ENCODE data around the gene DAPK1. TPM values are rescaled to one million over a fixed set of nuclear protein-coding genes. Genes with fewer than 3 reads are reported as not detected.

DAPK1 gene
- polyA plus RNA-seq, 1 experiment = 5.4 TPM

DNA sequence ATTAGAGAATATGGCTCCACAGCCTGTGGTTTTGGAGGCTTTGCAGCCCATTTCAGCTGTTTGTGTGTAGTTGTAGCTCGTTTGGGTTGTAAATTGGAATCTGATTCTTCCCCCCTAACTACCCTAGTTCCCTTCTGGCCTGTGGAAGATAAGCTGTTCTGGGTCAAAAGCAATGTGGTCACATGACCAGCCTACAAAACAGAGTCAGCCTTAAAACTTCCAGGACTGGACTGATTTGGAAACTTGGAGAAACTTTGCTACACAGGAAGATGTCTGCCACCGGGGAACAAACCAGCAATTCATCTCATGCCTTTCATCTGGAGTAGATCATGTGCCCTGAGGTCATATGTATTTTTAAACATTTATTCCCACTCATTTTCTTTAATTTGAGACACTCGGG lies 83.8 kb downstream of the DAPK1 start:
- CTCF ChIA-PET = no interaction called here
- TF ChIP-seq, protein P1, sequence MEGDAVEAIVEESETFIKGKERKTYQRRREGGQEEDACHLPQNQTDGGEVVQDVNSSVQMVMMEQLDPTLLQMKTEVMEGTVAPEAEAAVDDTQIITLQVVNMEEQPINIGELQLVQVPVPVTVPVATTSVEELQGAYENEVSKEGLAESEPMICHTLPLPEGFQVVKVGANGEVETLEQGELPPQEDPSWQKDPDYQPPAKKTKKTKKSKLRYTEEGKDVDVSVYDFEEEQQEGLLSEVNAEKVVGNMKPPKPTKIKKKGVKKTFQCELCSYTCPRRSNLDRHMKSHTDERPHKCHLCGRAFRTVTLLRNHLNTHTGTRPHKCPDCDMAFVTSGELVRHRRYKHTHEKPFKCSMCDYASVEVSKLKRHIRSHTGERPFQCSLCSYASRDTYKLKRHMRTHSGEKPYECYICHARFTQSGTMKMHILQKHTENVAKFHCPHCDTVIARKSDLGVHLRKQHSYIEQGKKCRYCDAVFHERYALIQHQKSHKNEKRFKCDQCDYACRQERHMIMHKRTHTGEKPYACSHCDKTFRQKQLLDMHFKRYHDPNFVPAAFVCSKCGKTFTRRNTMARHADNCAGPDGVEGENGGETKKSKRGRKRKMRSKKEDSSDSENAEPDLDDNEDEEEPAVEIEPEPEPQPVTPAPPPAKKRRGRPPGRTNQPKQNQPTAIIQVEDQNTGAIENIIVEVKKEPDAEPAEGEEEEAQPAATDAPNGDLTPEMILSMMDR (IDR thresholded peaks at IDR 0.05; ENCODE audit: insufficient read depth, low read depth, low read length) = no peak
- Histone ChIP-seq H3K27me3 (ENCODE audit: control insufficient read depth, insufficient read depth, low read length) (no peaks in the 10 kb centered on the region), H3K36me3 (ENCODE audit: control insufficient read depth, insufficient read depth, low read length) (no peaks in the 10 kb centered on the region), H3K4me3 (ENCODE audit: low read depth, low read length) (no peak overlapping the region)
- DNase-seq (ENCODE audit: low read depth) = peak; percentile 10
- POLR2A ChIA-PET = no interaction called here

DNA sequence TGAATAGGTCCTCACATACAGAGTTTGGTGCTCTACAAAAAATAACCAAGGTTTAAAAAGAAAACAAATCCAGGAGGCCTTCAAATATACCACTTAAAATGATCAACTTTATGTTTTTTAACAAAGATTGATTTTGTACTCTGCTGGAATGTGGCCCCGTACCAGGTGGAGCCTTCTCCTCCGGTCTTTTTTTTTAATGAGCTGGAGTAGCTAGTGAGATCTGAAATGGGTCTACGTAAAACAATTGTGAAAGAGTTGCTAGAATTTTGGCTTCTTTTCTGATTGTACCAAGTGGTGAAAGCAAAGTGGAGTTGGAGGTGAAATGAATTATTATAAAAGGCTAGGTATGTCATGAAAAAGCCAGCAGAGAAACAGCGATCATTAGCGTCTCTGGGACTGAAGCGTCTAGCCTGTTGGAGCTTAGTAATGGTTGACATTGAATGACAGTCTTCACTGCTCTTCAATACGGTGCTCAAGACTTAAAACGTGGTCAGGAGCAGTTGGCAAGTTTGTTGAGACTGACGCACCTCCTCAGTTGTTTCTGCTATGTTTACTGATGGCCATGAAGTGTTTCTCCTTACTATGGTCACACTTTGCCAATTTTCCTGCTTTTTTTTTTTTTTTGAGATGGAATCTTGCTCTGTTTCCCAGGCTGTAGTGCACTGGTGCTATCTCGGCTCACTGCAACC lies 84.4 kb downstream of the DAPK1 start:
- TF ChIP-seq, protein P1 (IDR thresholded peaks at IDR 0.05; ENCODE audit: insufficient read depth, low read depth, low read length) = no peak
- POLR2A ChIA-PET = no interaction called here
- no peaks in the 10 kb centered on the region for H3K27me3 ChIP-seq (ENCODE audit: control insufficient read depth, insufficient read depth, low read length)
- no peak overlapping the region for H3K4me3 ChIP-seq (ENCODE audit: low read depth, low read length)
- CTCF ChIA-PET = no interaction called here
- DNase-seq (ENCODE audit: low read depth) = no peak
- no peaks in the 10 kb centered on the region for H3K36me3 ChIP-seq (ENCODE audit: control insufficient read depth, insufficient read depth, low read length)

DNA sequence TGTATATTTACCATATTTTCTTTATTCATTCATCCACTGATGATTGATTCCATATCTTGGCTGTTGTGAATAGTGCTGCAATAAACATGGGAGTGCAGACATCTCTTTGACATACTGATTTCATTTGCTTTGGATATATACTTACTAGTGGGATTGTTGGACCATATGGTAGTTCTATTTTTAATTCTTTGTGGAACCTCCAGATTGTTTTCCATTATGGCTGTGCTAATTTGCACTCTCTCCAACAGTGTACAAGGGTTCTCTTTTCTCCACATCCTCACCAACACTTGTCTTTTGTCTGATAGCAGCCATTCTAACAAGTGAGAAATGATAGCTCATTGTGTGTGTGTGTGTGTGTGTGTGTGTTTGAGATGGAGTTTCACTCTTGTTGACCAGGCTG lies 86.7 kb downstream of the DAPK1 start:
- H3K36me3 ChIP-seq (ENCODE audit: control insufficient read depth, insufficient read depth, low read length) = no peaks in the 10 kb centered on the region
- ChIA-PET POLR2A (no interaction called here), CTCF (interaction anchor here (0.7 kb wide), 1 partner anchor 15 kb away, joined by 3 read pairs; no protein-coding TSS in a partner anchor)
- TF ChIP-seq, protein P1 (IDR thresholded peaks at IDR 0.05; ENCODE audit: insufficient read depth, low read depth, low read length) = no peak
- no peak for DNase-seq (ENCODE audit: low read depth)
- no peaks in the 10 kb centered on the region for H3K27me3 ChIP-seq (ENCODE audit: control insufficient read depth, insufficient read depth, low read length)
- no peak overlapping the region for H3K4me3 ChIP-seq (ENCODE audit: low read depth, low read length)

DNA sequence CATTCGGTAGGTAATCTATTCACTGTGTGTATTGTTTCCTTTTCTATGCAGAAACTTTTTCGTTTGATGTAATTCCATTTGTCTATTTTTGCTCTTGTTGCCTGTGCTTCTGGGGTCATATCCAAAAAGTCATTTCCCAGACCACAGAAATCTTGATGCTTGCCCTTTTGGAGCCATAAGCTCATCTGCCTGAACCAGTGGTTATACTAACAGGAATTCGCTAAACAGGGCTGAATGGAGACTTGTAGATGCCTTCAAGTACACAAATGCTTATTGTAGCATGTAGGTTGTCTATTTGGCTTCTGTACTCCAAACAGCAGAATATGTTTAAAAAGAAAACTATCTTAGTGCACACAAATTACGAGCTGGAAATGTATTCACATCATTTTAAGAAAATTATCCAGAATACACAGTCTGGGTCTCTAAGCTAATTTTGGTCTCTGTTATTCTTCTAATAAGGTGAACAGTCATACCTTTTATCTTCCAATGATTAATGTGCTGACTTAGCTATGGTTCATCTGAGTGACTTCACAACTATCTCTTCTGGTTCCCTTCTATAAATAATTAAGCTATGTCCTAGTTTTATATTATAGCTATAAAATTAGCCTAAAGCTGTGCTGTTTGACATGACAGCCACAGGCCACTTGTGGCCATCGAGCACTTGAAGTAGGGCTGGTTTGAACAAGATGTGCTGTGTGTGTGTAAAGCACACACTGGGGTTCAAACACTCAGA lies 87.6 kb downstream of the DAPK1 start:
- TF ChIP-seq, protein P1 (IDR thresholded peaks at IDR 0.05; ENCODE audit: insufficient read depth, low read depth, low read length) = no peak
- no peak for DNase-seq (ENCODE audit: low read depth)
- Histone ChIP-seq H3K27me3 (ENCODE audit: control insufficient read depth, insufficient read depth, low read length) (no peaks in the 10 kb centered on the region), H3K36me3 (ENCODE audit: control insufficient read depth, insufficient read depth, low read length) (no peaks in the 10 kb centered on the region), H3K4me3 (ENCODE audit: low read depth, low read length) (no peak overlapping the region)
- CTCF ChIA-PET = interaction anchor here (0.7 kb wide), 1 partner anchor 14 kb away, joined by 3 read pairs; no protein-coding TSS in a partner anchor
- POLR2A ChIA-PET = interaction anchor here (0.7 kb wide), 1 partner anchor 67 kb away, joined by 4 read pairs; no protein-coding TSS in a partner anchor

DNA sequence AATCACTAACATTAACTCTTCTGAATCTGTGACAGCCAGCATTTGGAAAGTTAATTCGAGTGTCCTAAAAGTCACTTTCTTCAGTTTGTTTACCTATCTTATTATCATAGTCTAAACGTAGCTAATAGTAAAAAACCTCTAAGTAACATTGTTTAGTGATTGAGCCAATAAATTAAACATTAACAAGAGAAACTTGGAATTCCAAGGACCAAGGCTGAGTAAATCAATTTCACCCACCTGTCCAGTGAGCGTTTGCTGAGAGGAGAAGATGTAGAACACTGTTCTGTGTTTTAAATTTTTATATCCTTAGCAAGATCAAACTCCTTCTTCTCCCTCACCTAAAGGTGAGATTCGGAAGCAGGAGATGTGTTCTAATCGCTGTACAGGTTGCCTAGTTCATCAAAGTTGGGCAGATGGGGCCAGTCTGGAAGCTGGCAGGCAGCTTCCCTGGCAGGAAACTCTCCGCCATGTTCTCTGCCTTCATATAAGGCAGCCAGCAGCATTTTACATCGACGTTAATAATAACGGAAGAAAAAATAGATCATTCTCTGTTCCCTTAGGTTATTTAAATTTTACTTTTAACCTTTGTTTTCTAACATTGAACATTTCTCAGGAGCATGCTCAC lies 89.2 kb downstream of the DAPK1 start:
- no peaks in the 10 kb centered on the region for H3K27me3 ChIP-seq (ENCODE audit: control insufficient read depth, insufficient read depth, low read length)
- ChIA-PET POLR2A (no interaction called here), CTCF (interaction anchor here (0.9 kb wide), 1 partner anchor 12 kb away, joined by 3 read pairs; no protein-coding TSS in a partner anchor)
- DNase-seq (ENCODE audit: low read depth) = no peak
- no peak overlapping the region for H3K4me3 ChIP-seq (ENCODE audit: low read depth, low read length)
- TF ChIP-seq, protein P1 (IDR thresholded peaks at IDR 0.05; ENCODE audit: insufficient read depth, low read depth, low read length) = no peak
- H3K36me3 ChIP-seq (ENCODE audit: control insufficient read depth, insufficient read depth, low read length) = no peaks in the 10 kb centered on the region
